GM19351 (cell line): ENCODE results near the gene AKAP1.

ENCODE experiments used
- ATAC-seq: cut with Tn5 transposase; IDR thresholded peaks from one replicate; pipeline ENCODE4 v1.9.1; 2021; ENCODE audit warnings: mild to moderate bottlenecking, moderate library complexity; ENCODE audit not compliant: unreplicated experiment

Gene AKAP1

GRCh38 chr17:57160624-57161023 lies 75.6 kb downstream of the AKAP1 start:
- ATAC-seq, result no peak

- no peak for ATAC-seq
These were observed 79.8 kb downstream of the AKAP1 start for GRCh38 chr17:57164814-57165213.

GRCh38 chr17:57165754-57166153 lies 80.7 kb downstream of the AKAP1 start:
- ATAC-seq, result no peak

- no peak for ATAC-seq
These were observed 81.8 kb downstream of the AKAP1 start for GRCh38 chr17:57166803-57167202.

DNA sequence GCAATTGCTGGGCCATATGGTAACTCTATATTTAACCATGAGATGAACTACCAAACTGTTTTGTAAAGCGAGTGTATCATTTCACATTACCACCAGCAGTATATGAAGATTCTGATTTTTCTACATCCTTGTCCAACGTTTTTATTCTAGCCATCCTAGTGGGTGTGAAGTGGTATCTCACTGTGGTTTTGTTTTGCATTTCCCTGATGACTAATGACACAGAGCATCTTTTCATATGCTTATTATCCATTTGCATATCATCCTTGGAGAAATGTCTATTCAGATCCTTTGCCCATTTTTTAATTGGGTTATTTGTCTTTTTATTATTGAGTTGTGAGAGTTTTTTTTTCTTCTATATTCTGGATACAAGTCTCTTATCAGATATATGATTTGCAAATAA lies 83.6 kb downstream of the AKAP1 start:
- ATAC-seq, result no peak

DNA sequence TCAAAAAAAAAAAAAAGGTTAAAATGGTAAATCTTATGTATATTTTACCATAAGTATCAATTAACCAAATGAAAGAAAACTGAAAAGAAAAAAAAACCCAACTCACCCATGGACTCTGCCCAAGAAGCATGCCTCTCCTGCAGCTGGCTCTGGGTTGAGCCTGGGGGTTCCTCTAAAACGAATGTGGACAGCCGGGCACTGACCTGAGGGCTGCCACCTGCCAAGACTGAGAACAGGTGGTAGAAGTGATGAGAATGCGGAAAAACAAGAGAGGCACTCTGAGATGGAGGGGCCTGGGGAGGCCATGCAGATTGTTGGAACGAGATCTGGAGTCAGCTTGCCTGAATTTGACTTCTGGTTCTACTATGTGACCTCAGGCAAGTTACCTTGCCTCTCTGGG lies 85.8 kb downstream of the AKAP1 start:
- ATAC-seq, result no peak
